ENCODE measurements around the gene NFATC2.

The NFATC2 gene

GRCh38 chr20:51409192-51409880 is 133.2 kb downstream of the NFATC2 start:
- no peaks in the 10 kb centered on the region for H3K4me1 ChIP-seq (ENCODE audit: insufficient read depth, poor library complexity, severe bottlenecking)
- TF ChIP-seq, protein P1, sequence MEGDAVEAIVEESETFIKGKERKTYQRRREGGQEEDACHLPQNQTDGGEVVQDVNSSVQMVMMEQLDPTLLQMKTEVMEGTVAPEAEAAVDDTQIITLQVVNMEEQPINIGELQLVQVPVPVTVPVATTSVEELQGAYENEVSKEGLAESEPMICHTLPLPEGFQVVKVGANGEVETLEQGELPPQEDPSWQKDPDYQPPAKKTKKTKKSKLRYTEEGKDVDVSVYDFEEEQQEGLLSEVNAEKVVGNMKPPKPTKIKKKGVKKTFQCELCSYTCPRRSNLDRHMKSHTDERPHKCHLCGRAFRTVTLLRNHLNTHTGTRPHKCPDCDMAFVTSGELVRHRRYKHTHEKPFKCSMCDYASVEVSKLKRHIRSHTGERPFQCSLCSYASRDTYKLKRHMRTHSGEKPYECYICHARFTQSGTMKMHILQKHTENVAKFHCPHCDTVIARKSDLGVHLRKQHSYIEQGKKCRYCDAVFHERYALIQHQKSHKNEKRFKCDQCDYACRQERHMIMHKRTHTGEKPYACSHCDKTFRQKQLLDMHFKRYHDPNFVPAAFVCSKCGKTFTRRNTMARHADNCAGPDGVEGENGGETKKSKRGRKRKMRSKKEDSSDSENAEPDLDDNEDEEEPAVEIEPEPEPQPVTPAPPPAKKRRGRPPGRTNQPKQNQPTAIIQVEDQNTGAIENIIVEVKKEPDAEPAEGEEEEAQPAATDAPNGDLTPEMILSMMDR (IDR thresholded peaks at IDR 0.05; ENCODE audit: poor library complexity, severe bottlenecking), result no peak
- H3K4me3 ChIP-seq (ENCODE audit: severe bottlenecking), result no peak overlapping the region
- no peaks in the 10 kb centered on the region for H3K9me3 ChIP-seq (ENCODE audit: severe bottlenecking)
- DNase-seq (ENCODE audit: low spot score) (no peak), ATAC-seq (ENCODE audit: low read depth) (no peak)
- H3K36me3 ChIP-seq (ENCODE audit: low read depth), result no peaks in the 10 kb centered on the region
- no peaks in the 10 kb centered on the region for H3K27me3 ChIP-seq (ENCODE audit: insufficient read depth, poor library complexity, severe bottlenecking)
- H3K27ac ChIP-seq (ENCODE audit: poor library complexity, severe bottlenecking), result no peak overlapping the region

DNA sequence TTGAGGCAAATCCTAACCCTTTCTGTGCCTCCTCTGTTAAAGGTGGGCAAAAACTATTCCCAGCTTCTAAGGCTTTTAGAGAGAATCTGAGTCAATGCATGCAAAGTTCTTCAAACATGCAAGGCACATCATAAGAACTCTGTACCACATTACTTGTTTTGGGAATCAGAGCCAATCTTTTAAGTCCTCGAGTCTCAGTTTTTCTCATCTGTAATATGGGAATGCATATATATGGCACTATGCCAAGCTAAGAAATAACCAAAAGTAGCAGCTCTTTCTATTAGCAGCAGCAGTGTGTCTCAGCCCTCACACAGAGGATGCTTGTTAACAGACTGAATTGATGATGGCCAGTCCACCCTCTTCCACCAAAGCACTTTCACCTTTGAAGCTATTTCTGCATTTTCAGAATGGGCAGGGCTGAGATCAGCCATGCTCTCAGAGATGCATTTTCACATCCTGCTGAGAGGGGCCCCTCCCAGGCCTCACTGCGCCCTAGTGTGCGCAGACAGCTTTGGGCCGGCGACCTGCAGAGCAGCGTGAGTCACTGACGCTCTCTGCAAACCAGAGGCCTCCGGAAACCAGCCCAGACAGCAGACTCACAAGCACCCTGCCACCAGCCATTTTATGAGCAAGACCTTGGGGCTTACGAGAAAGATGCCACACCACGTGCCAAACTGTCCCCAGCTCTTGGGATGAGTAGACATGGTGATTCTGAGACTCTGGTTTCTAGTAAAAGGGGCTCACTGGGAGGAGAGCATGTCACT is 138.0 kb downstream of the NFATC2 start:
- ATAC-seq (ENCODE audit: low read depth) (no peak), DNase-seq (ENCODE audit: low spot score) (no peak)
- H3K4me1 ChIP-seq (ENCODE audit: insufficient read depth, poor library complexity, severe bottlenecking), result no peaks in the 10 kb centered on the region
- H3K27me3 ChIP-seq (ENCODE audit: insufficient read depth, poor library complexity, severe bottlenecking), result no peaks in the 10 kb centered on the region
- H3K36me3 ChIP-seq (ENCODE audit: low read depth), result no peaks in the 10 kb centered on the region
- TF ChIP-seq, protein P1 (IDR thresholded peaks at IDR 0.05; ENCODE audit: poor library complexity, severe bottlenecking), result no peak
- no peaks in the 10 kb centered on the region for H3K9me3 ChIP-seq (ENCODE audit: severe bottlenecking)
- no peak overlapping the region for H3K4me3 ChIP-seq (ENCODE audit: severe bottlenecking)
- no peak overlapping the region for H3K27ac ChIP-seq (ENCODE audit: poor library complexity, severe bottlenecking)

GRCh38 chr20:51403466-51404220 is 138.9 kb downstream of the NFATC2 start:
- Histone ChIP-seq H3K9me3 (ENCODE audit: severe bottlenecking) (no peaks in the 10 kb centered on the region), H3K27me3 (ENCODE audit: insufficient read depth, poor library complexity, severe bottlenecking) (no peaks in the 10 kb centered on the region), H3K4me1 (ENCODE audit: insufficient read depth, poor library complexity, severe bottlenecking) (no peaks in the 10 kb centered on the region), H3K27ac (ENCODE audit: poor library complexity, severe bottlenecking) (no peak overlapping the region), H3K36me3 (ENCODE audit: low read depth) (no peaks in the 10 kb centered on the region), H3K4me3 (ENCODE audit: severe bottlenecking) (no peak overlapping the region)
- DNase-seq (ENCODE audit: low spot score), result no peak
- TF ChIP-seq, protein P1 (IDR thresholded peaks at IDR 0.05; ENCODE audit: poor library complexity, severe bottlenecking), result no peak
- no peak; the same call in 2 of the 3 replicates for ATAC-seq (ENCODE audit: low read depth)

DNA sequence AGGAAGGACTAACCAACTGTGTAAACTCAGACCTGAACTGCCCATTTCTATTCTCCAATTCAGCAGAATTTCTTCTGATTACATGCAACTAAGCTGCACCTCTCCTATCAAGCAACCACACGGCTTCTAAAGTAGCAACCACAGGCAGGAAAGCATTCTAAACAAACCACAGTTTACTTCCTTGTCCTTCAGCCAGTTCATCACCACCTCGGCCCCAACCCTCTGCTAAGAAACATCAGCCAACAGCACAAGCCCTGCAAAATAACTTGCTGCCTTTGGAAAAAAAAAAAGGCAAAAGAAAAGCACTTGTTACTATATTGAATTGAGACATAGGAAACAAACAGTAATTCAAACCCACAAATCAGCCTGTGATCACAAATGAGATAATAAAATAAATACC is 140.3 kb downstream of the NFATC2 start:
- DNase-seq (ENCODE audit: low spot score) (no peak), ATAC-seq (ENCODE audit: low read depth) (no peak)
- TF ChIP-seq, protein P1 (IDR thresholded peaks at IDR 0.05; ENCODE audit: poor library complexity, severe bottlenecking), result no peak
- no peaks in the 10 kb centered on the region for H3K4me1 ChIP-seq (ENCODE audit: insufficient read depth, poor library complexity, severe bottlenecking)
- H3K4me3 ChIP-seq (ENCODE audit: severe bottlenecking), result no peak overlapping the region
- H3K27me3 ChIP-seq (ENCODE audit: insufficient read depth, poor library complexity, severe bottlenecking), result no peaks in the 10 kb centered on the region
- H3K36me3 ChIP-seq (ENCODE audit: low read depth), result no peaks in the 10 kb centered on the region
- no peak overlapping the region for H3K27ac ChIP-seq (ENCODE audit: poor library complexity, severe bottlenecking)
- H3K9me3 ChIP-seq (ENCODE audit: severe bottlenecking), result no peaks in the 10 kb centered on the region

Data from RWPE2 (cell line).